IMR-90 (cell line): ENCODE data around the gene CMBL. TPM values are rescaled to one million over a fixed set of nuclear protein-coding genes. Genes with fewer than 3 reads are reported as not detected.

Experiments
- ATAC-seq: fragments of 200-7000 bp; cut with Tn5 transposase; 2 replicates; pipeline ENCODE4 v1.9.1; 2020; ENCODE audit warnings: low read depth, mild to moderate bottlenecking, moderate library complexity
- BruUV-seq: library from RNA; stranded (reverse); fragments of 400-500 nt; replicated peaks from 2 replicates; lab custom pipeline; 2021; lab: Mats Ljungman, UMichigan
- CTCF ChIA-PET: fragments of 300-600 bp; formaldehyde crosslinking; extraction: SDS; loops from one replicate; lab custom pipeline; 2021; ENCODE audit warnings: antibody characterized with exemption; lab: Yijun Ruan, JAX
- POLR2A ChIA-PET: fragments of 300-600 bp; sonication (Branson Sonifier 250); formaldehyde crosslinking; loops from one replicate; lab custom pipeline; 2022; ENCODE audit warnings: antibody characterized with exemption; ENCODE audit not compliant: unreplicated experiment; lab: Charles Lee
- DNase-seq: peaks from one replicate; pipeline ENCODE4 v3.0.0; 2013
- H2AFZ ChIP-seq: replicated peaks from 2 replicates; pipeline ENCODE3; 2013; ENCODE audit warnings: low read length, mild to moderate bottlenecking; ENCODE audit not compliant: poor library complexity
- H2AK5ac ChIP-seq: 2 replicates; pipeline ENCODE4 v1.6.1; 2013; ENCODE audit warnings: low read depth, low read length, inconsistent platforms
- H2AK9ac ChIP-seq: replicated peaks from 2 replicates; pipeline ENCODE3; 2013; ENCODE audit warnings: mild to moderate bottlenecking, low read depth, low read length, moderate library complexity; ENCODE audit not compliant: poor library complexity
- H2BK120ac ChIP-seq: 2 replicates; pipeline ENCODE4 v1.6.1; 2013; ENCODE audit warnings: low read depth, low read length, inconsistent platforms
- H2BK15ac ChIP-seq: 3 replicates; pipeline ENCODE4 v1.6.1; 2013; ENCODE audit warnings: low read depth, low read length, inconsistent platforms
- H2BK20ac ChIP-seq: 2 replicates; pipeline ENCODE4 v1.6.1; 2013; ENCODE audit warnings: low read depth, mild to moderate bottlenecking, inconsistent platforms, low read length, moderate library complexity
- H2BK5ac ChIP-seq: 2 replicates; pipeline ENCODE4 v1.6.1; 2013; ENCODE audit warnings: mild to moderate bottlenecking, low read depth, low read length, inconsistent platforms; ENCODE audit not compliant: poor library complexity, severe bottlenecking
- H3K14ac ChIP-seq: replicated peaks from 2 replicates; pipeline ENCODE4 v1.6.1; 2013; ENCODE audit warnings: low read depth, low read length, inconsistent platforms
- H3K18ac ChIP-seq: 2 replicates; pipeline ENCODE4 v1.6.1; 2013; ENCODE audit warnings: low read depth, low read length, control low read depth
- H3K23ac ChIP-seq: 2 replicates; pipeline ENCODE4 v1.6.1; 2013; ENCODE audit warnings: low read depth, low read length, inconsistent platforms
- H3K27ac ChIP-seq: 2 replicates; pipeline ENCODE4 v1.5.1; 2013; ENCODE audit warnings: mild to moderate bottlenecking, control low read depth, low read length; ENCODE audit not compliant: insufficient read depth
- H3K27me3 ChIP-seq: 2 replicates; pipeline ENCODE4 v1.6.1; 2013; ENCODE audit warnings: low read length; ENCODE audit not compliant: control insufficient read depth, insufficient read depth
- H3K36me3 ChIP-seq: 2 replicates; pipeline ENCODE4 v1.6.1; 2013; ENCODE audit warnings: low read length, mixed read lengths; ENCODE audit not compliant: control insufficient read depth, insufficient read depth
- H3K4ac ChIP-seq: 2 replicates; pipeline ENCODE4 v1.6.1; 2013; ENCODE audit warnings: low read depth, low read length, inconsistent platforms
- H3K4me1 ChIP-seq: 2 replicates; pipeline ENCODE4 v1.6.1; 2013; ENCODE audit warnings: low read length, mixed read lengths; ENCODE audit not compliant: control insufficient read depth, insufficient read depth
- H3K4me2 ChIP-seq: 2 replicates; pipeline ENCODE4 v1.6.1; 2013; ENCODE audit warnings: low read depth, mild to moderate bottlenecking, control low read depth, low read length, moderate library complexity
- H3K4me3 ChIP-seq: 2 replicates; pipeline ENCODE4 v1.5.1; 2013; ENCODE audit warnings: low read depth, mild to moderate bottlenecking, control low read depth, low read length, moderate library complexity; ENCODE audit not compliant: insufficient read depth
- H3K56ac ChIP-seq: 2 replicates; pipeline ENCODE4 v1.6.1; 2013; ENCODE audit warnings: low read length, inconsistent platforms; ENCODE audit not compliant: insufficient read depth; ENCODE audit errors: extremely low read depth
- H3K79me1 ChIP-seq, 2 experiments: 2 replicates each; pipeline ENCODE4 v1.6.1; 2013; ENCODE audit warnings: low read length in 2 of 2, inconsistent platforms in 1 of 2, low read depth in 1 of 2
- H3K9ac ChIP-seq: 2 replicates; pipeline ENCODE4 v1.6.1; 2013; ENCODE audit warnings: low read depth, low read length, control low read depth
- H3K9me1 ChIP-seq: 2 replicates; pipeline ENCODE4 v1.6.1; 2013; ENCODE audit warnings: low read length, inconsistent platforms; ENCODE audit not compliant: insufficient read depth
- H3K9me3 ChIP-seq: 2 replicates; pipeline ENCODE4 v1.6.1; 2013; ENCODE audit warnings: low read length; ENCODE audit not compliant: control insufficient read depth, insufficient read depth
- H4K20me1 ChIP-seq: 2 replicates; pipeline ENCODE4 v1.6.1; 2013; ENCODE audit warnings: low read length, inconsistent platforms; ENCODE audit not compliant: insufficient read depth
- H4K5ac ChIP-seq: 2 replicates; pipeline ENCODE4 v1.6.1; 2013; ENCODE audit warnings: mild to moderate bottlenecking, low read depth, low read length, control low read depth
- H4K8ac ChIP-seq, 2 experiments: 2 replicates each; pipeline ENCODE4 v1.6.1; 2013; ENCODE audit warnings: low read depth in 2 of 2, low read length in 2 of 2, control low read depth in 1 of 2, inconsistent platforms in 1 of 2
- H4K91ac ChIP-seq: 2 replicates; pipeline ENCODE4 v1.6.1; 2013; ENCODE audit warnings: low read depth, low read length, inconsistent platforms; ENCODE audit not compliant: insufficient read depth
- CEBPB ChIP-seq: IDR thresholded peaks from 2 replicates; pipeline ENCODE4 v1.6.1; 2012; ENCODE audit warnings: low read depth, low read length, improper control_type of control experiment
- CHD1 ChIP-seq: IDR thresholded peaks from 2 replicates; pipeline ENCODE4 v1.6.1; 2012; ENCODE audit warnings: low read depth, low read length, improper control_type of control experiment
- MAFK ChIP-seq: IDR thresholded peaks from 2 replicates; pipeline ENCODE4 v1.6.1; 2012; ENCODE audit warnings: low read depth, low read length, improper control_type of control experiment
- MAZ ChIP-seq: IDR thresholded peaks from 2 replicates; pipeline ENCODE4 v1.6.1; 2012; ENCODE audit warnings: low read depth, mild to moderate bottlenecking, low read length, improper control_type of control experiment, moderate library complexity, borderline replicate concordance
- MXI1 ChIP-seq: IDR thresholded peaks from 2 replicates; pipeline ENCODE4 v1.6.1; 2012; ENCODE audit warnings: low read depth, mild to moderate bottlenecking, low read length, moderate library complexity, borderline replicate concordance
- NFE2L2 ChIP-seq: fragments of 150-350 bp; IDR thresholded peaks from 2 replicates; pipeline ENCODE4 v1.6.1; 2016; ENCODE audit warnings: low read depth, mild to moderate bottlenecking, low read length
- RAD21 ChIP-seq: IDR thresholded peaks from 2 replicates; pipeline ENCODE4 v1.6.1; 2012; ENCODE audit warnings: low read length, improper control_type of control experiment
- RCOR1 ChIP-seq: IDR thresholded peaks from 2 replicates; pipeline ENCODE4 v1.6.1; 2012; ENCODE audit warnings: mild to moderate bottlenecking, low read length, improper control_type of control experiment; ENCODE audit not compliant: insufficient replicate concordance
- RFX5 ChIP-seq: IDR thresholded peaks from 2 replicates; pipeline ENCODE4 v1.8.0; 2012; ENCODE audit warnings: low read depth, mild to moderate bottlenecking, low read length, moderate library complexity
- SMC3 ChIP-seq: fragments of 150-350 bp; IDR thresholded peaks from 2 replicates; pipeline ENCODE4 v1.6.1; 2016; ENCODE audit warnings: low read depth, mild to moderate bottlenecking, antibody characterized with exemption, low read length, moderate library complexity
- USF2 ChIP-seq: fragments of 150-350 bp; IDR thresholded peaks from 2 replicates; pipeline ENCODE4 v1.6.1; 2017; ENCODE audit warnings: mild to moderate bottlenecking, antibody characterized with exemption, low read length, low read depth
- WGBS, 2 experiments: methylation state at CpG; one replicate each; pipeline versions ENCODE4 v1.1.5 to v1.1.7; 2013; ENCODE audit warnings: missing lambda C conversion rate in 2 of 2; ENCODE audit not compliant: insufficient read length in 1 of 2; ENCODE audit errors: extremely low coverage in 2 of 2; 5-methylcytosine and 5-hydroxymethylcytosine counted together
- dilution Hi-C: fragments of 300-500 bp; cut with HindIII; formaldehyde crosslinking; loops from one replicate; pipeline ENCODE4 v1.14.3; 2018; ENCODE audit warnings: low sequenced_read_pairs; ENCODE audit not compliant: unreplicated experiment
- in situ Hi-C: fragments of 300-500 bp; cut with MboI; formaldehyde crosslinking; loops from 3 replicates; pipeline ENCODE4 v1.14.3; 2019; ENCODE audit warnings: low sequenced_read_pairs, inconsistent platforms, mixed read lengths
- intact Hi-C: fragments of 100-400 bp; cut with micrococcal nuclease; formaldehyde crosslinking; loops from 2 replicates; pipeline ENCODE4 v1.10.0; 2022
- polyA plus RNA-seq, 3 experiments: library from polyadenylated mRNA; depleted of rRNA; stranded (reverse); fragments of >200 nt; gene quantifications; 2 replicates each; pipeline ENCODE4 v1.2.3, GENCODE V29; 2012; ENCODE audit warnings: low replicate concordance in 1 of 3
- total RNA-seq: library from RNA; depleted of rRNA; stranded (reverse); fragments of >200 nt; gene quantifications from 2 replicates; pipeline ENCODE4 v1.2.3, GENCODE V29; 2012
- TF ChIP-seq, protein P1 (sequence below): conservative IDR thresholded peaks from 2 replicates; pipeline ENCODE4 v1.5.1; 2012; ENCODE audit warnings: mild to moderate bottlenecking, low read depth, low read length, improper control_type of control experiment

The CMBL gene
- total and polyA plus RNA-seq, 2 of the 4 experiments (the other 2 are of a cell fraction) = 5.0 to 26.3 TPM

DNA sequence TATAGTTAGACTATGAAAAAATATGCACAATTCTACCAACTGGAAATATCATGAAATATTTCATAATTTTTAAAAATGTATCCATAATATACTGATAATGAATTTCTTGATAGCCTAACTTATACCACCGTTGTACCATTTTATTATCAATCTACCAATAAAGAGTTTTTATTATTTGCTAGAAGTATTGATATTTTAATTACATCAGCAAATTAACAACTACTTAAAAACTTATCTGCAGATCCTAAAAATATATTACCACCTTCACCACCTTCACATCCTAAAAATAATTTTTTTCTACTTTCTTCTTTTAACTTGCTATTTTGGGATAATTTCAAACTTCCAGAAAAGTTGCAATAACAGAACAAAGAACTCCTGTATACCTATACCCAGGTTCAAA is 79.4 kb downstream of the CMBL start:
- peaks cover 13% of the 10 kb centered on the region for H3K4me1 ChIP-seq
- no peak overlapping the region for H4K91ac ChIP-seq
- TF ChIP-seq MAZ (no peak), RFX5 (no peak), CEBPB (no peak), USF2 (no peak), RCOR1 (no peak), MXI1 (no peak), MAFK (no peak), CHD1 (no peak), RAD21 (no peak), NFE2L2 (no peak), SMC3 (no peak)
- TF ChIP-seq, protein P1, sequence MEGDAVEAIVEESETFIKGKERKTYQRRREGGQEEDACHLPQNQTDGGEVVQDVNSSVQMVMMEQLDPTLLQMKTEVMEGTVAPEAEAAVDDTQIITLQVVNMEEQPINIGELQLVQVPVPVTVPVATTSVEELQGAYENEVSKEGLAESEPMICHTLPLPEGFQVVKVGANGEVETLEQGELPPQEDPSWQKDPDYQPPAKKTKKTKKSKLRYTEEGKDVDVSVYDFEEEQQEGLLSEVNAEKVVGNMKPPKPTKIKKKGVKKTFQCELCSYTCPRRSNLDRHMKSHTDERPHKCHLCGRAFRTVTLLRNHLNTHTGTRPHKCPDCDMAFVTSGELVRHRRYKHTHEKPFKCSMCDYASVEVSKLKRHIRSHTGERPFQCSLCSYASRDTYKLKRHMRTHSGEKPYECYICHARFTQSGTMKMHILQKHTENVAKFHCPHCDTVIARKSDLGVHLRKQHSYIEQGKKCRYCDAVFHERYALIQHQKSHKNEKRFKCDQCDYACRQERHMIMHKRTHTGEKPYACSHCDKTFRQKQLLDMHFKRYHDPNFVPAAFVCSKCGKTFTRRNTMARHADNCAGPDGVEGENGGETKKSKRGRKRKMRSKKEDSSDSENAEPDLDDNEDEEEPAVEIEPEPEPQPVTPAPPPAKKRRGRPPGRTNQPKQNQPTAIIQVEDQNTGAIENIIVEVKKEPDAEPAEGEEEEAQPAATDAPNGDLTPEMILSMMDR = no peak
- no peak overlapping the region for H3K4me2 ChIP-seq
- H3K56ac ChIP-seq = no peak overlapping the region
- BruUV-seq = no TSS peak
- H3K18ac ChIP-seq = no peak overlapping the region
- H2AK5ac ChIP-seq = no peak overlapping the region
- no peak overlapping the region for H3K14ac ChIP-seq
- no peak overlapping the region for H3K23ac ChIP-seq
- no peak overlapping the region for H2BK20ac ChIP-seq
- WGBS, 2 experiments = no CpG with 5 or more reads among the region's 1 CpG
- H3K9me1 ChIP-seq = peaks cover 17% of the 10 kb centered on the region
- ChIA-PET CTCF (no interaction called here), POLR2A (no interaction called here)
- peaks cover 1% of the 10 kb centered on the region; the same call in 1 of the 2 replicates for H3K9me3 ChIP-seq
- no peak overlapping the region for H2AFZ ChIP-seq
- DNase-seq (no peak), ATAC-seq (no peak)
- no peak overlapping the region for H2AK9ac ChIP-seq
- H3K79me1 ChIP-seq = peaks cover 12 to 19% of the 10 kb centered on the region in 2 experiments; a peak in 3 of 4 replicates
- in situ Hi-C loops (loop anchor here (10.0 kb wide), 1 partner anchor 673 kb away; no protein-coding TSS in a partner anchor), dilution Hi-C loops (no loop called here), intact Hi-C loops (no loop called here)
- no peak overlapping the region for H3K4ac ChIP-seq
- H4K8ac ChIP-seq = no peak overlapping the region
- no peaks in the 10 kb centered on the region for H3K27me3 ChIP-seq
- no peaks in the 10 kb centered on the region for H4K20me1 ChIP-seq
- no peak overlapping the region for H2BK15ac ChIP-seq
- H3K36me3 ChIP-seq = no peaks in the 10 kb centered on the region
- H2BK5ac ChIP-seq = no peak overlapping the region
- no peak overlapping the region for H3K4me3 ChIP-seq
- no peak overlapping the region for H3K27ac ChIP-seq
- H3K9ac ChIP-seq = no peak overlapping the region
- H4K5ac ChIP-seq = no peak overlapping the region
- no peak overlapping the region; the same call in 1 of the 2 replicates for H2BK120ac ChIP-seq
